Neutrophil (primary cell): Measurements from ENCODE around the gene PALM.

Experiments used
- H3K27ac ChIP-seq: fragments of 200-600 bp; sonication (generic); 2 replicates; pipeline ENCODE4 v1.5.1; 2016; ENCODE audit warnings: mild to moderate bottlenecking, moderate library complexity
- H3K27me3 ChIP-seq: fragments of 200-600 bp; sonication (generic); 2 replicates; pipeline ENCODE4 v1.6.0; 2016; ENCODE audit warnings: mild to moderate bottlenecking
- H3K36me3 ChIP-seq: fragments of 200-600 bp; sonication (generic); 2 replicates; pipeline ENCODE4 v1.5.1; 2017
- H3K4me1 ChIP-seq, 2 experiments: fragments of 200-600 bp in 1 of 2; sonication (generic) in 1 of 2; 1 replicate in 1 of 2; 2 replicates in 1 of 2; pipeline versions ENCODE4 v1.5.1 to v1.6.1; 2013 to 2016; ENCODE audit warnings: low read depth in 1 of 2, low read length in 1 of 2, mild to moderate bottlenecking in 1 of 2, moderate library complexity in 1 of 2; ENCODE audit not compliant: control insufficient read depth in 1 of 2, insufficient read depth in 1 of 2
- H3K4me3 ChIP-seq, 2 experiments: fragments of 200-600 bp in 1 of 2; sonication (generic) in 1 of 2; 1 replicate in 1 of 2; 2 replicates in 1 of 2; pipeline ENCODE4 v1.5.1; 2013 to 2016; ENCODE audit warnings: low read depth in 1 of 2, low read length in 1 of 2, mild to moderate bottlenecking in 1 of 2, moderate library complexity in 1 of 2
- H3K9me3 ChIP-seq: fragments of 200-600 bp; sonication (generic); 2 replicates; pipeline ENCODE4 v1.5.1; 2016
- TF ChIP-seq, protein P1 (sequence below): fragments of 200-600 bp; sonication (generic); IDR thresholded peaks from 2 replicates; pipeline ENCODE4 v1.5.1; 2016; ENCODE audit warnings: antibody characterized with exemption

The PALM gene

DNA sequence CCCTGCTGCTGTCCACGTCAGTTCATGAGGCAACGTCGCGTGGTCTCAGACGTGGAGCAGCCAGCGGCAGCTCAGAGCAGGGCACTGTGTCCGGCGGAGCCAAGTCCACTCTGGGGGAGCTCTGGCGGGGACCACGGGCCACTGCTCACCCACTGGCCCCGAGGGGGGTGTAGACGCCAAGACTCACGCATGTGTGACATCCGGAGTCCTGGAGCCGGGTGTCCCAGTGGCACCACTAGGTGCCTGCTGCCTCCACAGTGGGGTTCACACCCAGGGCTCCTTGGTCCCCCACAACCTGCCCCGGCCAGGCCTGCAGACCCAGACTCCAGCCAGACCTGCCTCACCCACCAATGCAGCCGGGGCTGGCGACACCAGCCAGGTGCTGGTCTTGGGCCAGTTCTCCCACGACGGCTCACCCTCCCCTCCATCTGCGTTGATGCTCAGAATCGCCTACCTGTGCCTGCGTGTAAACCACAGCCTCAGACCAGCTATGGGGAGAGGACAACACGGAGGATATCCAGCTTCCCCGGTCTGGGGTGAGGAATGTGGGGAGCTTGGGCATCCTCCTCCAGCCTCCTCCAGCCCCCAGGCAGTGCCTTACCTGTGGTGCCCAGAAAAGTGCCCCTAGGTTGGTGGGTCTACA is 25.9 kb upstream of the PALM start:
- Histone ChIP-seq H3K36me3 (no peaks in the 10 kb centered on the region), H3K9me3 (no peaks in the 10 kb centered on the region), H3K4me1 (peaks cover 27 to 36% of the 10 kb centered on the region in 2 experiments), H3K27ac (no peak overlapping the region), H3K27me3 (no peaks in the 10 kb centered on the region), H3K4me3 (no peak overlapping the region)
- TF ChIP-seq, protein P1, sequence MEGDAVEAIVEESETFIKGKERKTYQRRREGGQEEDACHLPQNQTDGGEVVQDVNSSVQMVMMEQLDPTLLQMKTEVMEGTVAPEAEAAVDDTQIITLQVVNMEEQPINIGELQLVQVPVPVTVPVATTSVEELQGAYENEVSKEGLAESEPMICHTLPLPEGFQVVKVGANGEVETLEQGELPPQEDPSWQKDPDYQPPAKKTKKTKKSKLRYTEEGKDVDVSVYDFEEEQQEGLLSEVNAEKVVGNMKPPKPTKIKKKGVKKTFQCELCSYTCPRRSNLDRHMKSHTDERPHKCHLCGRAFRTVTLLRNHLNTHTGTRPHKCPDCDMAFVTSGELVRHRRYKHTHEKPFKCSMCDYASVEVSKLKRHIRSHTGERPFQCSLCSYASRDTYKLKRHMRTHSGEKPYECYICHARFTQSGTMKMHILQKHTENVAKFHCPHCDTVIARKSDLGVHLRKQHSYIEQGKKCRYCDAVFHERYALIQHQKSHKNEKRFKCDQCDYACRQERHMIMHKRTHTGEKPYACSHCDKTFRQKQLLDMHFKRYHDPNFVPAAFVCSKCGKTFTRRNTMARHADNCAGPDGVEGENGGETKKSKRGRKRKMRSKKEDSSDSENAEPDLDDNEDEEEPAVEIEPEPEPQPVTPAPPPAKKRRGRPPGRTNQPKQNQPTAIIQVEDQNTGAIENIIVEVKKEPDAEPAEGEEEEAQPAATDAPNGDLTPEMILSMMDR = no peak

DNA sequence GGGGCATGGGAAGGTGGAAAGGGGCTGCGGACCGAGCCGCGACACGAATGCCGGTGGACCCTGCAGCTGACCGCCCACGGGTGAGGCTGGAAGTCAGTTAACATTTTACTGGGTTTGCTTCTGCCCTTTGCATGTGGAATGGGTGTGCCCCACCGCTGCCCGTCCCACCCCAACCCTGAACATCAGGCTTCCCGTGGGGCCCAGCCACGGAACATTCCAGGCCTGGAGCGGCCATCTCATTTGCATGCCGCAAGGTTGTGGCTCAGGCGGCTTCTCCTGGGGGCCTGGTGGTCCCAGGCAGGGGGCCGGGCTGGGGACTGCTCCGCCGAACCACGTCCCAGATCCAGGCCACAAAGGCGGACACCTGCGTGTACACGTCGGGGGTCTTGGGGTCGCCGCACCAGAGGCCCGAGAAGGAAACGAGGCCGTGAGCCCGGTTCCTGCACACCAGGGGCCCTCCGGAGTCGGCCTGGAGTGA is 23.2 kb upstream of the PALM start:
- no peaks in the 10 kb centered on the region for H3K9me3 ChIP-seq
- peaks cover 7 to 13% of the 10 kb centered on the region in 2 experiments for H3K4me1 ChIP-seq
- H3K4me3 ChIP-seq = no peak overlapping the region
- TF ChIP-seq, protein P1 = no peak
- H3K27me3 ChIP-seq = no peaks in the 10 kb centered on the region
- no peaks in the 10 kb centered on the region for H3K36me3 ChIP-seq
- H3K27ac ChIP-seq = no peak overlapping the region

DNA sequence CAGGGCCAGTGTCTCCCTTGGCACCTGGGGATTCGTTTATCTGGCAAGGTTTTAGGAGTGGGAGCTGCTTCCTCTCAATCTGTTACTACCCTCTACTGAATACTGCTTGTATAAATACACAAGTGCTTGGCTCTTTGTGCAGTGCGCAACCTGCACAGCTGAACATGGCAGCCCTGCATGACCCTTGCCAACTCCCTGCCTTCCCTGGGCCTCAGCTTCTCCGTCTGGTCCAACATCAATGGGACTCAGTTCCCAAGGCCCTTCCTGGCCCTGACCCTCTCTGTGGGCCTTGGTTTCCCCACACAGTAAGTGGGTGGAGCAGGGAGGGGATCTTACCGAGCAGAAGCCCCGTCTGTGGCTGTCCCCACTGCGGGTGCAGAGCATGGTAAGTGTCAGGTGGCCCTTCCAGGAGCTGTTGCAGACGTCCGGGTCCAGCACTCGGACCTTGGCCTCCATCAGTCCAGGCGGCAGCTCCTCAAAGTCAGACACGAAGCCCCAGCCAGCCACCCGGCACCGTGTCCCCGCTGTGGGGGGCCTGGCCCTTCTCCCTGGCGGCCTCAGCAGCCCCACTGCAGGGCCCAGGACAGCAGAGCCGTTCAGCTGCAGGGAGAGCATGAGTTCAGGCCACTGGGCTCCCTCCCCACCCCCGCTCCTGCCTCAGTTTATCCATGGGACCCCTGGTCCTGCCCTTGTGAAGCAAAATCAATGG is 22.0 kb upstream of the PALM start:
- Histone ChIP-seq H3K4me1 (peaks cover under 1% of the 10 kb centered on the region in 2 experiments), H3K27ac (no peak overlapping the region), H3K36me3 (no peaks in the 10 kb centered on the region), H3K27me3 (no peaks in the 10 kb centered on the region), H3K4me3 (no peak overlapping the region), H3K9me3 (no peaks in the 10 kb centered on the region)
- TF ChIP-seq, protein P1 = no peak

- Histone ChIP-seq H3K9me3 (no peaks in the 10 kb centered on the region), H3K4me3 (no peak overlapping the region), H3K27me3 (no peaks in the 10 kb centered on the region), H3K36me3 (no peaks in the 10 kb centered on the region), H3K27ac (no peak overlapping the region), H3K4me1 (no peaks in the 10 kb centered on the region)
- TF ChIP-seq, protein P1 = no peak
Measured at GRCh38 chr19:687569-688166, 21.1 kb upstream of the PALM start.

- Histone ChIP-seq H3K27me3 (no peaks in the 10 kb centered on the region), H3K9me3 (no peaks in the 10 kb centered on the region), H3K4me3 (no peak overlapping the region), H3K4me1 (peaks cover under 1% of the 10 kb centered on the region in 2 experiments), H3K36me3 (no peaks in the 10 kb centered on the region), H3K27ac (no peak overlapping the region)
- TF ChIP-seq, protein P1 = no peak
Measured at GRCh38 chr19:688214-688613, 20.5 kb upstream of the PALM start.
